GM21825 (cell line): ENCODE data around the gene KAZN.

Experiments used
- ATAC-seq: cut with Tn5 transposase; IDR thresholded peaks from one replicate; pipeline ENCODE4 v1.9.1; 2021; ENCODE audit warnings: mild to moderate bottlenecking, moderate library complexity; ENCODE audit not compliant: unreplicated experiment

Gene KAZN

GRCh38 chr1:15014516-15014915 lies 416.0 kb downstream of the KAZN start:
- ATAC-seq = no peak

- no peak for ATAC-seq
Measured at GRCh38 chr1:15016001-15016400, 417.5 kb downstream of the KAZN start.

- no peak for ATAC-seq
Measured at GRCh38 chr1:15016526-15016925, 418.0 kb downstream of the KAZN start.

GRCh38 chr1:15017120-15017519 lies 418.6 kb downstream of the KAZN start:
- ATAC-seq = no peak

- ATAC-seq = no peak
Measured at GRCh38 chr1:15018767-15019166, 420.3 kb downstream of the KAZN start.

GRCh38 chr1:15020943-15021745 lies 422.7 kb downstream of the KAZN start:
- ATAC-seq = no peak

- no peak for ATAC-seq
Measured at GRCh38 chr1:15022048-15022447, 423.6 kb downstream of the KAZN start.

- ATAC-seq = no peak
Measured at GRCh38 chr1:15023205-15023604, 424.7 kb downstream of the KAZN start.

- no peak for ATAC-seq
Measured at GRCh38 chr1:15023976-15024375, 425.5 kb downstream of the KAZN start.

- no peak for ATAC-seq
Measured at GRCh38 chr1:15026117-15026489, 427.6 kb downstream of the KAZN start.

GRCh38 chr1:15027515-15027986 lies 429.1 kb downstream of the KAZN start:
- ATAC-seq = no peak

- ATAC-seq = no peak
Measured at GRCh38 chr1:15028102-15028501, 429.6 kb downstream of the KAZN start.

- no peak for ATAC-seq
Measured at GRCh38 chr1:15028616-15029015, 430.1 kb downstream of the KAZN start.

GRCh38 chr1:15029036-15029435 lies 430.6 kb downstream of the KAZN start:
- ATAC-seq = no peak

GRCh38 chr1:15029786-15030185 lies 431.3 kb downstream of the KAZN start:
- no peak for ATAC-seq

GRCh38 chr1:15031251-15031933 lies 432.9 kb downstream of the KAZN start:
- ATAC-seq = no peak

GRCh38 chr1:15033264-15033663 lies 434.8 kb downstream of the KAZN start:
- ATAC-seq = no peak

GRCh38 chr1:15034656-15035055 lies 436.2 kb downstream of the KAZN start:
- ATAC-seq = no peak

GRCh38 chr1:15035236-15035635 lies 436.8 kb downstream of the KAZN start:
- no peak for ATAC-seq

GRCh38 chr1:15036101-15036500 lies 437.6 kb downstream of the KAZN start:
- no peak for ATAC-seq

GRCh38 chr1:15038232-15039016 lies 439.9 kb downstream of the KAZN start:
- no peak for ATAC-seq
